NCI-H526 treated with DMSO at 0.1 percent for 48 hours (cell line): ENCODE data around the gene AR.

ENCODE experiments used
- DNase-seq: peaks from one replicate; lab custom pipeline; 2025; lab: John Stamatoyannopoulos, UW

Gene AR, protein sequence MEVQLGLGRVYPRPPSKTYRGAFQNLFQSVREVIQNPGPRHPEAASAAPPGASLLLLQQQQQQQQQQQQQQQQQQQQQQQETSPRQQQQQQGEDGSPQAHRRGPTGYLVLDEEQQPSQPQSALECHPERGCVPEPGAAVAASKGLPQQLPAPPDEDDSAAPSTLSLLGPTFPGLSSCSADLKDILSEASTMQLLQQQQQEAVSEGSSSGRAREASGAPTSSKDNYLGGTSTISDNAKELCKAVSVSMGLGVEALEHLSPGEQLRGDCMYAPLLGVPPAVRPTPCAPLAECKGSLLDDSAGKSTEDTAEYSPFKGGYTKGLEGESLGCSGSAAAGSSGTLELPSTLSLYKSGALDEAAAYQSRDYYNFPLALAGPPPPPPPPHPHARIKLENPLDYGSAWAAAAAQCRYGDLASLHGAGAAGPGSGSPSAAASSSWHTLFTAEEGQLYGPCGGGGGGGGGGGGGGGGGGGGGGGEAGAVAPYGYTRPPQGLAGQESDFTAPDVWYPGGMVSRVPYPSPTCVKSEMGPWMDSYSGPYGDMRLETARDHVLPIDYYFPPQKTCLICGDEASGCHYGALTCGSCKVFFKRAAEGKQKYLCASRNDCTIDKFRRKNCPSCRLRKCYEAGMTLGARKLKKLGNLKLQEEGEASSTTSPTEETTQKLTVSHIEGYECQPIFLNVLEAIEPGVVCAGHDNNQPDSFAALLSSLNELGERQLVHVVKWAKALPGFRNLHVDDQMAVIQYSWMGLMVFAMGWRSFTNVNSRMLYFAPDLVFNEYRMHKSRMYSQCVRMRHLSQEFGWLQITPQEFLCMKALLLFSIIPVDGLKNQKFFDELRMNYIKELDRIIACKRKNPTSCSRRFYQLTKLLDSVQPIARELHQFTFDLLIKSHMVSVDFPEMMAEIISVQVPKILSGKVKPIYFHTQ

DNA sequence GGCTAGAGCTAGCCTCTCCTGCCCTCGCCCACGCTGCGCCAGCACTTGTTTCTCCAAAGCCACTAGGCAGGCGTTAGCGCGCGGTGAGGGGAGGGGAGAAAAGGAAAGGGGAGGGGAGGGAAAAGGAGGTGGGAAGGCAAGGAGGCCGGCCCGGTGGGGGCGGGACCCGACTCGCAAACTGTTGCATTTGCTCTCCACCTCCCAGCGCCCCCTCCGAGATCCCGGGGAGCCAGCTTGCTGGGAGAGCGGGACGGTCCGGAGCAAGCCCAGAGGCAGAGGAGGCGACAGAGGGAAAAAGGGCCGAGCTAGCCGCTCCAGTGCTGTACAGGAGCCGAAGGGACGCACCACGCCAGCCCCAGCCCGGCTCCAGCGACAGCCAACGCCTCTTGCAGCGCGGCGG is at the start of gene AR:
AR (plus strand) TSS at position 204 of the 400 bp plus-strand sequence. CDS start 1,126 bp downstream, outside the sequence.
- no peak for DNase-seq

- no peak for DNase-seq
These were observed 43.2 kb upstream of the AR start for GRCh38 chrX:67500617-67501016.

DNA sequence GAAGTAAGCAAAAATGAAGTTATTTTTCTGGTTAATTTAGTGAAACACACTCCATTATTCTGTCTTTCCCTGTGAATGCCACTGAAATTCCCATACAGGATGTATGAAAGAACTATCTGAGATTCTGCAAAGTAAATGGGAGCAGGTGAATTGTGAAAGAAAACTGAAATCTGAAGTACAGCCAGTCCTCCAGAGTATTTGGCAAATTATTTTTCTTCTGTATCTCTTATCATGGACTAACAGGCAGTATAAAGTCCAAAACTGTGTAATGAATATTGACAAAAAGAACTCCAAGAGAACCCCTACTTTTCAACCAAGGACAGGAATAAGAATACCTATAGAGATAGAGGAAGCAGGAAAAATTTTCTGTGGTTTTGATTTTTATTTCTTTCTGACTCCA is 40.8 kb upstream of the AR start:
- no peak for DNase-seq

DNA sequence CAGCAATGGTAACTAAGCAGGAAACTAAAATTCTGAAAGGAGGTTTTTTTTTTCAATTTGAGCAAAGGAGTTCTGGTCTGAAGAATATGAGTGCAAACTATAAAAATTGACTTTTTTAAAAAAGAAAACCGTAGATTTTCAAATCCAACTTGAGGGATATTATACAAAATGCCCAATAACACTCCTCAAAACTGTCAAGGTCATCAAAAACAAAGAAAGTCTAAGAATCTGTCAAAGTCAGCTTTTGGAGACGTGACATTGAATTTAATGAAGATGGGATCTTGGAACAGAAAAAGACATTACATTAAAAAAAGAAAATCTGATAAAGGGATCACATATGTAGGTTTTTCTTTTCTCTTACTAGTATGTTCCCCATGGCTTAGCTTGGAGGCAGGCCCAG is 40.4 kb upstream of the AR start:
- DNase-seq, result no peak

GRCh38 chrX:67520671-67521070 is 23.1 kb upstream of the AR start:
- no peak for DNase-seq

- DNase-seq, result no peak
These were observed 20.7 kb upstream of the AR start for GRCh38 chrX:67523002-67523681.

DNA sequence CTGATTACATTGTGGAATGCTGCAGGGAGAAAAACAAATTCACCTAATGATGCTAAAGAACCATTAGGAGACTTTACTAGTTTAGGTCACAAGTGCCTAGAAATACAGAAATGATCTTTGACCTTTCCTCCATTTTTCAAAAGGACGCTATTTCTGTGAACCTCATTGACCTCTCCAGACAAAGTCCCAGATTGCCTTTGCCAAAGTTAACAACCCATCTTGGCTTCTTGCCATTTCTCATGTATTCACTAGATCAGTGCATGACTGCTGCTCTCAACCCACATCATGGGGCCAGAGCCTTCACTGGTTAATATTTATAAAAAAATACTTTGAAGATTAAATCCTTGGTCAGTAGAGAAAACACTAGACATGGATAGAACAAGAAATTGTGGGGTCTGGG is 19.9 kb upstream of the AR start:
- no peak for DNase-seq

DNA sequence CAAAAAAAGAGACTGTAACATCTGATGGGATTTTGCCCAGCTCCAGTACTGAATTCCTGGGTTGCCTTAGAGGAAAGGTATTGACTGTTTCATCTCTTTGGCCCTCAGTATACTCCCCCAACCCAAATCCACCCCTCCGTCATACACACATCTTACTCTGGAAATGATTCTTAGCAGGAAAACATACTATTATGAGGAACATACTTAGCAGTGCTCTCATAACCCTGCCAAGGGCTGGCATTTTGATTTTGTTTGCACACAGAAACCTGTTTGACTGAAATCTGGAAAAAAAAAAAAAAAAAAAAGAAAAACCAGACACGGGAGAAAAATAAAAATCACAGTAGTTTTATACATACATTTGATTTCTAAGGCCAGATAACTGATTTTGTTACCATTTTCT is 19.4 kb upstream of the AR start:
- no peak for DNase-seq

DNA sequence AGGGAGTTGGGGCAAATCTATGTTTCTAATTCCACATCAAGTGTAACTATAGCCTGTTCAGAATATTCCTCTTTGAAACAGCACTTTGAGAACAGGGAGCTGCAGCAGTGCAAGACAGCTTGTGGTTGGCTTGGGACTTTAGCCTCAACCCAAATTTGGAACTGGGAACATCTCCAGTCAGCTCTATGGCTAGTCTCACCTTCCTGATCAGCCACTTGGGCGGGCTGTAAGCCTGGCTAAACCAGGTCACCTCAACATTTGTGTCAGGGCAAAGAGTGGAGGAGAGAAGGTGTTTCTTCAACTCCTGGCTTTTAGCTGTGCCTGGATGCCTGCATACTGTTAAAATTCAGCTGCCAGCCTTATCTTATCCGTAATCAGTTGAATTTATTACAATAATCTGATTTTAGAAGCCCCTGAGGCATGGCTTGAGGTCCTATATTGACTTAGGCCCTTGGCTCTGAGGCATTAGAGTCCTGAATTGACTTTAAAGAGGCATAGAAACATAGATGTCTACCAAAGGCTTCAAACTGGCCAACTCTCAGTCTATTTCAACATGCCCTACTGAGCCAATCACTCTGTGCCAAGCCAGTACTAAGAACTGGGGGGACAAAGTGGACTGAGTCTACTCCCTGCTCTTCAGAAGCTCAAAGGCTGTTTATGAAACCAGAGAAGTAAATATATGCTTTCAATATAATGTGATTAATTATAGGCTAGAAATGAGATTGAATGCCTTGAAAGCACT is 18.7 kb upstream of the AR start:
- DNase-seq, result no peak

GRCh38 chrX:67536564-67536963 is 7.3 kb upstream of the AR start:
- no peak for DNase-seq

- DNase-seq, result no peak
These were observed 5.4 kb upstream of the AR start for GRCh38 chrX:67538383-67538782.

DNA sequence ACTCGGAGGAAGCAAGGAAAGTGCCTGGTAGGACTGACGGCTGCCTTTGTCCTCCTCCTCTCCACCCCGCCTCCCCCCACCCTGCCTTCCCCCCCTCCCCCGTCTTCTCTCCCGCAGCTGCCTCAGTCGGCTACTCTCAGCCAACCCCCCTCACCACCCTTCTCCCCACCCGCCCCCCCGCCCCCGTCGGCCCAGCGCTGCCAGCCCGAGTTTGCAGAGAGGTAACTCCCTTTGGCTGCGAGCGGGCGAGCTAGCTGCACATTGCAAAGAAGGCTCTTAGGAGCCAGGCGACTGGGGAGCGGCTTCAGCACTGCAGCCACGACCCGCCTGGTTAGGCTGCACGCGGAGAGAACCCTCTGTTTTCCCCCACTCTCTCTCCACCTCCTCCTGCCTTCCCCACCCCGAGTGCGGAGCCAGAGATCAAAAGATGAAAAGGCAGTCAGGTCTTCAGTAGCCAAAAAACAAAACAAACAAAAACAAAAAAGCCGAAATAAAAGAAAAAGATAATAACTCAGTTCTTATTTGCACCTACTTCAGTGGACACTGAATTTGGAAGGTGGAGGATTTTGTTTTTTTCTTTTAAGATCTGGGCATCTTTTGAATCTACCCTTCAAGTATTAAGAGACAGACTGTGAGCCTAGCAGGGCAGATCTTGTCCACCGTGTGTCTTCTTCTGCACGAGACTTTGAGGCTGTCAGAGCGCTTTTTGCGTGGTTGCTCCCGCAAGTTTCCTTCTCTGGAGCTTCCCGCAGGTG is 637 bp downstream of the AR start:
- DNase-seq, result no peak

DNA sequence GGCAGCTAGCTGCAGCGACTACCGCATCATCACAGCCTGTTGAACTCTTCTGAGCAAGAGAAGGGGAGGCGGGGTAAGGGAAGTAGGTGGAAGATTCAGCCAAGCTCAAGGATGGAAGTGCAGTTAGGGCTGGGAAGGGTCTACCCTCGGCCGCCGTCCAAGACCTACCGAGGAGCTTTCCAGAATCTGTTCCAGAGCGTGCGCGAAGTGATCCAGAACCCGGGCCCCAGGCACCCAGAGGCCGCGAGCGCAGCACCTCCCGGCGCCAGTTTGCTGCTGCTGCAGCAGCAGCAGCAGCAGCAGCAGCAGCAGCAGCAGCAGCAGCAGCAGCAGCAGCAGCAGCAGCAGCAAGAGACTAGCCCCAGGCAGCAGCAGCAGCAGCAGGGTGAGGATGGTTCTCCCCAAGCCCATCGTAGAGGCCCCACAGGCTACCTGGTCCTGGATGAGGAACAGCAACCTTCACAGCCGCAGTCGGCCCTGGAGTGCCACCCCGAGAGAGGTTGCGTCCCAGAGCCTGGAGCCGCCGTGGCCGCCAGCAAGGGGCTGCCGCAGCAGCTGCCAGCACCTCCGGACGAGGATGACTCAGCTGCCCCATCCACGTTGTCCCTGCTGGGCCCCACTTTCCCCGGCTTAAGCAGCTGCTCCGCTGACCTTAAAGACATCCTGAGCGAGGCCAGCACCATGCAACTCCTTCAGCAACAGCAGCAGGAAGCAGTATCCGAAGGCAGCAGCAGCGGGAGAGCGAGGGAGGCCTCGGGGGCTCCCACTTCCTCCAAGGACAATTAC is 1.4 kb downstream of the AR start:
- no peak for DNase-seq

DNA sequence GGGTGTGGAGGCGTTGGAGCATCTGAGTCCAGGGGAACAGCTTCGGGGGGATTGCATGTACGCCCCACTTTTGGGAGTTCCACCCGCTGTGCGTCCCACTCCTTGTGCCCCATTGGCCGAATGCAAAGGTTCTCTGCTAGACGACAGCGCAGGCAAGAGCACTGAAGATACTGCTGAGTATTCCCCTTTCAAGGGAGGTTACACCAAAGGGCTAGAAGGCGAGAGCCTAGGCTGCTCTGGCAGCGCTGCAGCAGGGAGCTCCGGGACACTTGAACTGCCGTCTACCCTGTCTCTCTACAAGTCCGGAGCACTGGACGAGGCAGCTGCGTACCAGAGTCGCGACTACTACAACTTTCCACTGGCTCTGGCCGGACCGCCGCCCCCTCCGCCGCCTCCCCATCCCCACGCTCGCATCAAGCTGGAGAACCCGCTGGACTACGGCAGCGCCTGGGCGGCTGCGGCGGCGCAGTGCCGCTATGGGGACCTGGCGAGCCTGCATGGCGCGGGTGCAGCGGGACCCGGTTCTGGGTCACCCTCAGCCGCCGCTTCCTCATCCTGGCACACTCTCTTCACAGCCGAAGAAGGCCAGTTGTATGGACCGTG is 2.2 kb downstream of the AR start:
- DNase-seq, result no peak

- no peak for DNase-seq
These were observed 2.9 kb downstream of the AR start for GRCh38 chrX:67546496-67547423.

GRCh38 chrX:67555578-67556203 is 11.9 kb downstream of the AR start:
- no peak for DNase-seq

DNA sequence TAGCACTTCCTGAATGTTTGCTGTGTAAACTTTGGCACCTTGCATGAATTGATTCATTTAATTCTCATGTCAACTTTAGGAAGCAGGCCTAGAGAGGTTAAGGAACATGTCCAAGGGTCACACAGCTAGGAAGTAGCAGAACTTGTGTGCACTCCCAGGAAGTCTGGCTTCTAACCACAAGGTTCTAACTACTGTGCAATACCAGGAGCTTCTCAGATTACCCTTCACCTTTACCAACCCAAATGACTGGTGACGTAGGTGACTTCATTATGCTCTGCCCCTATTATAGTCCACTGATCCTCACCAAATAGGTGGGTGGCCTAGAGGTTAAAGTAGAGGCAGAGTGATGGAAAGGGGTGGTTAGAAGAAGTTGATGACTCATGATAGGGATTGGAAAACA is 14.4 kb downstream of the AR start:
- DNase-seq, result no peak
